SU-DHL-6 (cell line): Measurements from ENCODE around the gene ATRX.
A peak's percentile ranks its signal among the peaks of the same experiment; 100 is the strongest.
"Not testable (repeated sequence)": the region's sequence is repeated elsewhere in the genome, so short reads cannot be mapped to it uniquely, and the experiment has no call there.

ENCODE experiments used
- H2AFZ ChIP-seq: fragments of 200-600 bp; sonication (generic); 2 replicates; pipeline ENCODE4 v1.6.1; 2014; ENCODE audit warnings: low read depth, mild to moderate bottlenecking, moderate library complexity, mixed read lengths, antibody characterized with exemption, low read length; ENCODE audit not compliant: severe bottlenecking
- H3F3A ChIP-seq: fragments of 200-600 bp; shearing (Covaris generic); 2 replicates; pipeline ENCODE4 v1.6.0; 2016; ENCODE audit warnings: antibody characterized with exemption, mild to moderate bottlenecking; ENCODE audit not compliant: insufficient read depth
- H3K27ac ChIP-seq: fragments of 200-600 bp; sonication (generic); 2 replicates; pipeline ENCODE4 v1.5.1; 2016; ENCODE audit warnings: low read depth, mild to moderate bottlenecking, low read length, moderate library complexity, mixed read lengths
- H3K27me3 ChIP-seq: fragments of 200-600 bp; sonication (generic), shearing (Covaris generic); 2 replicates; pipeline ENCODE4 v1.6.0; 2014; ENCODE audit warnings: mild to moderate bottlenecking, low read length
- H3K36me3 ChIP-seq: fragments of 200-600 bp; sonication (generic); 2 replicates; pipeline ENCODE4 v1.6.1; 2014; ENCODE audit warnings: mild to moderate bottlenecking, low read length, mixed read lengths
- H3K4me2 ChIP-seq: fragments of 300-600, 200-600 bp; shearing (Covaris generic), sonication (generic); 2 replicates; pipeline ENCODE4 v1.6.0; 2014; ENCODE audit warnings: low read length, low read depth, mild to moderate bottlenecking; ENCODE audit not compliant: poor library complexity, severe bottlenecking
- H3K4me3 ChIP-seq: fragments of 200-600 bp; sonication (generic); 2 replicates; pipeline ENCODE4 v1.5.1; 2014; ENCODE audit warnings: antibody characterized with exemption, low read length, mild to moderate bottlenecking, mixed read lengths; ENCODE audit not compliant: insufficient read depth, poor library complexity, severe bottlenecking
- H3K79me2 ChIP-seq: fragments of 200-600 bp; sonication (generic); 2 replicates; pipeline ENCODE4 v1.6.1; 2014; ENCODE audit warnings: mild to moderate bottlenecking, low read length, moderate library complexity; ENCODE audit not compliant: insufficient read depth
- H3K9ac ChIP-seq: fragments of 200-600 bp; sonication (generic); 2 replicates; pipeline ENCODE4 v1.7.0; 2014; ENCODE audit warnings: mild to moderate bottlenecking, low read length
- H3K9me2 ChIP-seq: fragments of 200-600 bp; sonication (generic); replicated peaks from 2 replicates; pipeline ENCODE4 v1.6.1; 2014; ENCODE audit warnings: low read length; ENCODE audit not compliant: insufficient read depth
- H3K9me3 ChIP-seq: fragments of 200-600 bp; sonication (generic); 2 replicates; pipeline ENCODE4 v1.6.1; 2014; ENCODE audit warnings: low read length, mixed read lengths; ENCODE audit not compliant: insufficient read depth
- H4K20me1 ChIP-seq: fragments of 200-600 bp; sonication (generic); 2 replicates; pipeline ENCODE4 v1.6.1; 2014; ENCODE audit warnings: low read depth, mild to moderate bottlenecking, antibody characterized with exemption, low read length, moderate library complexity, mixed read lengths
- EZH2phosphoT487 ChIP-seq: fragments of 200-600 bp; sonication (generic), shearing (Covaris generic); conservative IDR thresholded peaks from 2 replicates; pipeline ENCODE4 v1.6.1; 2018; ENCODE audit warnings: mild to moderate bottlenecking, antibody characterized with exemption, low read length, moderate library complexity, mixed read lengths
- TF ChIP-seq, protein P1 (sequence below): fragments of 200-600 bp; sonication (generic); IDR thresholded peaks from one replicate; pipeline ENCODE4 v1.5.1; 2017; ENCODE audit warnings: antibody characterized with exemption, mild to moderate bottlenecking, low read length, moderate library complexity; ENCODE audit not compliant: insufficient read depth, poor library complexity, severe bottlenecking

ATRX gene, protein sequence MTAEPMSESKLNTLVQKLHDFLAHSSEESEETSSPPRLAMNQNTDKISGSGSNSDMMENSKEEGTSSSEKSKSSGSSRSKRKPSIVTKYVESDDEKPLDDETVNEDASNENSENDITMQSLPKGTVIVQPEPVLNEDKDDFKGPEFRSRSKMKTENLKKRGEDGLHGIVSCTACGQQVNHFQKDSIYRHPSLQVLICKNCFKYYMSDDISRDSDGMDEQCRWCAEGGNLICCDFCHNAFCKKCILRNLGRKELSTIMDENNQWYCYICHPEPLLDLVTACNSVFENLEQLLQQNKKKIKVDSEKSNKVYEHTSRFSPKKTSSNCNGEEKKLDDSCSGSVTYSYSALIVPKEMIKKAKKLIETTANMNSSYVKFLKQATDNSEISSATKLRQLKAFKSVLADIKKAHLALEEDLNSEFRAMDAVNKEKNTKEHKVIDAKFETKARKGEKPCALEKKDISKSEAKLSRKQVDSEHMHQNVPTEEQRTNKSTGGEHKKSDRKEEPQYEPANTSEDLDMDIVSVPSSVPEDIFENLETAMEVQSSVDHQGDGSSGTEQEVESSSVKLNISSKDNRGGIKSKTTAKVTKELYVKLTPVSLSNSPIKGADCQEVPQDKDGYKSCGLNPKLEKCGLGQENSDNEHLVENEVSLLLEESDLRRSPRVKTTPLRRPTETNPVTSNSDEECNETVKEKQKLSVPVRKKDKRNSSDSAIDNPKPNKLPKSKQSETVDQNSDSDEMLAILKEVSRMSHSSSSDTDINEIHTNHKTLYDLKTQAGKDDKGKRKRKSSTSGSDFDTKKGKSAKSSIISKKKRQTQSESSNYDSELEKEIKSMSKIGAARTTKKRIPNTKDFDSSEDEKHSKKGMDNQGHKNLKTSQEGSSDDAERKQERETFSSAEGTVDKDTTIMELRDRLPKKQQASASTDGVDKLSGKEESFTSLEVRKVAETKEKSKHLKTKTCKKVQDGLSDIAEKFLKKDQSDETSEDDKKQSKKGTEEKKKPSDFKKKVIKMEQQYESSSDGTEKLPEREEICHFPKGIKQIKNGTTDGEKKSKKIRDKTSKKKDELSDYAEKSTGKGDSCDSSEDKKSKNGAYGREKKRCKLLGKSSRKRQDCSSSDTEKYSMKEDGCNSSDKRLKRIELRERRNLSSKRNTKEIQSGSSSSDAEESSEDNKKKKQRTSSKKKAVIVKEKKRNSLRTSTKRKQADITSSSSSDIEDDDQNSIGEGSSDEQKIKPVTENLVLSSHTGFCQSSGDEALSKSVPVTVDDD (N-terminal part only)

DNA sequence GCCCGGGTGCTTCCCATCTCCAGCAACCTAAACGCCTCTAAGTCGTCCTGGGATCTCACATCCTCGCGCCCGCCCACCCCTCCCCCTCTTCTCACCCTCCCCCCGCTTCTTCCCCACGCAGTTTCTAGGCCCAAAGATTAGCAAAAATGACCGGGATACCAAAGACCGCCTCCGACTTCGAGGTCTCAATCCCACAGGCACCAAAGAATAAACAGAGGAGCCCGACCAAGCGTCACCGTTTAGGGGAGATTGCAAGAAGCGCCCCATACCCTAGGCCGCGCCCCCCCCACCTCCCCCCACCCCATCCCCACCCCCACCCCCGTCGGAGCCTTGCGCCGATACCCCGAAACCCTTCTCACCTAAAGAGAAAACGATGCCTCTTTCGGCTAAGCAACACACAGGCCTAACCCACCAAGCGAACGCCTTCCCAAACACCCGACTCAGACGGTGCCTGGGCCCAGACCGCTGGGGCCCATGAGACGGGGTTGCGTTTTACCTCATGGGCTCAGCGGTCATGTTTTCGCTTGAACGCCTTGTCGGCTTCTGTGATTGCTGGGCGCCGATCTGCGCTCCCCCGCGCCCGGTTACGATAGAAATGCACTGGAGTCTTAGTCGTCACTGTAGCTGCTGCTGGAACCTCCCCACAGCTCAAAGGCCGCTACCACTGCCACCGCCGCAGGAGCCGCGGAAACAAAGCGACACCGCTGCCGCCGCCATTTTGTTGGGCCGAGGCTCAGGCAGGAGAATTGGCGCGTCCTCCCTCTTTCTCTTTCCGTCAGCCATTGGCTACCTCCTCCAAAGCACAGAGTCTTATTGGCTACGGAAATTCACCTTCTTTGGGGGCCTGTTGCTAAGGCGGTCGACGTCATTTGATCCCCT is at the start of gene ATRX:
Gene ATRX, minus strand, starts transcription at position 731 of the 879 bp plus-strand sequence. Its CDS starts 215 bp downstream, at position 516.
- Histone ChIP-seq H3K27ac (peak within 1 kb of the TSS; percentile 84), H3K79me2 (peaks cover 54% of the 10 kb centered on the region), H3K27me3 (no peaks in the 10 kb centered on the region), H3K9ac (peak within 1 kb of the TSS; percentile 91), H2AFZ (peak within 1 kb of the TSS; percentile 89), H4K20me1 (0 out of 2 replicates have a peak, but pooled peaks cover 4% of the 10 kb centered on the region), H3K4me3 (peak within 1 kb of the TSS; percentile 73), H3K9me3 (no peaks in the 10 kb centered on the region), H3K4me2 (peak within 1 kb of the TSS; percentile 76), H3F3A (no peaks in the 10 kb centered on the region), H3K9me2 (no peaks in the 10 kb centered on the region), H3K36me3 (no peaks in the 10 kb centered on the region)
- TF ChIP-seq EZH2phosphoT487: no peak
- TF ChIP-seq, protein P1, sequence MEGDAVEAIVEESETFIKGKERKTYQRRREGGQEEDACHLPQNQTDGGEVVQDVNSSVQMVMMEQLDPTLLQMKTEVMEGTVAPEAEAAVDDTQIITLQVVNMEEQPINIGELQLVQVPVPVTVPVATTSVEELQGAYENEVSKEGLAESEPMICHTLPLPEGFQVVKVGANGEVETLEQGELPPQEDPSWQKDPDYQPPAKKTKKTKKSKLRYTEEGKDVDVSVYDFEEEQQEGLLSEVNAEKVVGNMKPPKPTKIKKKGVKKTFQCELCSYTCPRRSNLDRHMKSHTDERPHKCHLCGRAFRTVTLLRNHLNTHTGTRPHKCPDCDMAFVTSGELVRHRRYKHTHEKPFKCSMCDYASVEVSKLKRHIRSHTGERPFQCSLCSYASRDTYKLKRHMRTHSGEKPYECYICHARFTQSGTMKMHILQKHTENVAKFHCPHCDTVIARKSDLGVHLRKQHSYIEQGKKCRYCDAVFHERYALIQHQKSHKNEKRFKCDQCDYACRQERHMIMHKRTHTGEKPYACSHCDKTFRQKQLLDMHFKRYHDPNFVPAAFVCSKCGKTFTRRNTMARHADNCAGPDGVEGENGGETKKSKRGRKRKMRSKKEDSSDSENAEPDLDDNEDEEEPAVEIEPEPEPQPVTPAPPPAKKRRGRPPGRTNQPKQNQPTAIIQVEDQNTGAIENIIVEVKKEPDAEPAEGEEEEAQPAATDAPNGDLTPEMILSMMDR: no peak

DNA sequence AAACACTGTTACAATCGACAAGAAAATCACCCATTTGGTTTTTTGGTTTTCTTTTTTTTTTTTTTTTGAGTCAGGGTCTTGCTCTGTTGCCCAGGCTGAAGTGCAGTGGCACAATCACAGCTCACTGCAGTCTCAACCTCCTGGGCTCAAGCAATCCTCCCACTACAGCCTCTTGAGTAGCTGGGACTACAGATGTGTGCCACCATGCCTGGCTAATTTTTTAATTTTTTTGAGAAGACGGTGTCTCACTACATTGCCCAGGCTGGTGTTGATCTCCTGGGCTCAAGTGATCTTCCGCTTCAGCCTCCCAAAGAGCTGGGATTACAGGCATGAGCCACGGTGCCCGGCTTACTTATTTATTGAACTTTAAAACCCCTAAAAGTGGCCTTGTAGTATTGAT is 45.5 kb upstream of the ATRX start:
- not testable (repeated sequence) for H3K27ac ChIP-seq, H4K20me1 ChIP-seq, H2AFZ ChIP-seq, H3K9ac ChIP-seq, H3F3A ChIP-seq, H3K4me2 ChIP-seq, H3K4me3 ChIP-seq, H3K9me3 ChIP-seq, H3K9me2 ChIP-seq, H3K36me3 ChIP-seq, H3K79me2 ChIP-seq, H3K27me3 ChIP-seq

DNA sequence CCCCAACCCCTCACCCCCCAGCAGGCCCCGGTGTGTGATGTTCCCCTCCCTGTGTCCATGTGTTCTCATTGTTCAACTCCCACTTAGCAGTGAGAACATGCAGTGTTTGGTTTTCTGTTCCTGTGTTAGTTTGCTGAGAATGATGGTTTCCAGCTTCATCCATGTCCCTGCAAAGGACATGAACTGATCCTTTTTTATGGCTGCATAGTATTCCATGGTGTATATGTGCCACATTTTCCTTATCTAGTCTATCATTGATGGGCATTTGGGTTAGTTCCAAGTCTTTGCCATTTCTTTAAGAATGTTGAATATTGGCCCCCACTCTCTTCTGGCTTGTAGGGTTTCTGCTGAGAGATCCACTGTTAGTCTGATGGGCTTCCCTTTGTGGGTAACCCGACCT is 36.0 kb upstream of the ATRX start:
- not testable (repeated sequence) for H2AFZ ChIP-seq, H3K36me3 ChIP-seq, H3K9me2 ChIP-seq, H4K20me1 ChIP-seq, H3K27me3 ChIP-seq, H3K9me3 ChIP-seq, H3K79me2 ChIP-seq, H3K4me2 ChIP-seq, H3K9ac ChIP-seq, H3K4me3 ChIP-seq, H3F3A ChIP-seq, H3K27ac ChIP-seq
